ENCODE data around the gene SLC22A7.

DNA sequence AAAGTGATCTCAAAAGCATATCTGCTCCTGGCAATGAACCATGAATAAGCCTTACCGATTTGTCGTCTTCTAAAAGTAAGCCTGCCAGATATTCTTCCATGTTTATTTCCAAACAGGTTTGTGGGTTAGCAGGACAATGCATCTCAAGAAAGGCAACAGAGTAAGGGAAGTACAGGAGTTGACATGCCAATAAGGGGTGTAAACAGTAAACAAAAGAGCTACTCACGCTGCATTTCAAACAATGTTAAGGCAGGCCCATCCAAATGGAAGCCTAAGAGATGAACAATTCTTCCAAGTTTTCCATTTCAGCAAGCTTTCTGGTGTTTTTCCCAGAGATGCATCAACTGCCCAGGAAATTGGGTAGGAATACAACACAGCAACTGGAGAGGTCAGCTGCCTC lies 38.3 kb downstream of the SLC22A7 start:
- no peak for TF ChIP-seq POLR2A (IDR thresholded peaks at IDR 0.05)
- TF ChIP-seq, protein P1, sequence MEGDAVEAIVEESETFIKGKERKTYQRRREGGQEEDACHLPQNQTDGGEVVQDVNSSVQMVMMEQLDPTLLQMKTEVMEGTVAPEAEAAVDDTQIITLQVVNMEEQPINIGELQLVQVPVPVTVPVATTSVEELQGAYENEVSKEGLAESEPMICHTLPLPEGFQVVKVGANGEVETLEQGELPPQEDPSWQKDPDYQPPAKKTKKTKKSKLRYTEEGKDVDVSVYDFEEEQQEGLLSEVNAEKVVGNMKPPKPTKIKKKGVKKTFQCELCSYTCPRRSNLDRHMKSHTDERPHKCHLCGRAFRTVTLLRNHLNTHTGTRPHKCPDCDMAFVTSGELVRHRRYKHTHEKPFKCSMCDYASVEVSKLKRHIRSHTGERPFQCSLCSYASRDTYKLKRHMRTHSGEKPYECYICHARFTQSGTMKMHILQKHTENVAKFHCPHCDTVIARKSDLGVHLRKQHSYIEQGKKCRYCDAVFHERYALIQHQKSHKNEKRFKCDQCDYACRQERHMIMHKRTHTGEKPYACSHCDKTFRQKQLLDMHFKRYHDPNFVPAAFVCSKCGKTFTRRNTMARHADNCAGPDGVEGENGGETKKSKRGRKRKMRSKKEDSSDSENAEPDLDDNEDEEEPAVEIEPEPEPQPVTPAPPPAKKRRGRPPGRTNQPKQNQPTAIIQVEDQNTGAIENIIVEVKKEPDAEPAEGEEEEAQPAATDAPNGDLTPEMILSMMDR (IDR thresholded peaks at IDR 0.05 in 4 of 5, conservative IDR thresholded peaks at IDR 0.05 in 1 of 5) = no peak

All from gastrocnemius medialis (tissue), 4 donors.